SH-SY5Y (cell line): ENCODE measurements around the gene PHACTR1.

Source experiments
- GATA2 ChIP-seq: IDR thresholded peaks from 2 replicates; pipeline ENCODE4 v1.6.1; 2011; ENCODE audit warnings: mild to moderate bottlenecking, low read depth, low read length
- GATA3 ChIP-seq: IDR thresholded peaks from 2 replicates; pipeline ENCODE4 v1.6.1; 2011; ENCODE audit warnings: low read depth, mild to moderate bottlenecking, low read length, moderate library complexity

DNA sequence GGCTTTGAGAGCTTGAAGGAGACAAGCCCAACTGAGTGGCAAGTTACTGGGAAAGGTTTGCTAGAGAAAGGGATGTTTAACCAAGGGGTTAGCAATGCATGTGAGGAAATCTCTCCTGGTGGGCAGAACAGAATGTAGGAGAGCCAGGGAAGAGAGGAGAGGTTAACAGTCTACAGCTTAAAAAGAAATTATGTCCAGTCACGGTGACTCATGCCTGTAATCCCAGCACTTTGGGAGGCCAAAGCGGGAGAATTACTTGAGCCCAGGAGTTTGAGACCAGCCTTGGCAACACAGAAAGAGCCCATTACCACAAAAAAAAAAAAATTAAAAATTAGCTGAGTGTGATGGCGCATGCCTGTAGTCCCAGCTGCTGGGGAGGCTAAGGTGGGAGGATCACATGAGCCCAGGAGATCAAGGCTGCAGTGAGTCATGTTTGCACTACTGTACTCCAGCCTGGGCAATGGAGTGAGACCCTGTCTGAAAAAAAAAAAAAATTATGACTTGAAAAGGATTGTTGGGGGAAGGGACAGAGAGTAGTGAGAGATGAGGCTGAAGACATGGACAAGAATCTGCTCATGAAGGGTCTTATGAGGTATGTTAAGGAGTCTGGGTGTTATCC lies 346.8 kb downstream of the PHACTR1 start:
- TF ChIP-seq GATA3, result no peak
- TF ChIP-seq GATA2, result no peak
